ENCODE data around the gene ARPP21. TPM values are rescaled to one million over a fixed set of nuclear protein-coding genes. Genes with fewer than 3 reads are reported as not detected.

ARPP21 gene
- total RNA-seq, 1 donor from 2014 or later = not detected

GRCh38 chr3:35707904-35708303, 68.6 kb downstream of the ARPP21 start:
- TF ChIP-seq CTCF (IDR thresholded peaks at IDR 0.05; ENCODE audit: unreplicated experiment) = no peak
- Mint-ChIP-seq H3K36me3 (ENCODE audit: insufficient read depth) (no peaks in the 10 kb centered on the region), H3K27me3 (peaks cover 6% of the 10 kb centered on the region), H3K4me3 (ENCODE audit: low read depth) (no peak overlapping the region), H3K9me3 (ENCODE audit: low read depth) (no peaks in the 10 kb centered on the region), H3K4me1 (ENCODE audit: low read depth) (peaks cover 10% of the 10 kb centered on the region), H3K27ac (no peak overlapping the region)
- DNase-seq (ENCODE audit: low spot score, unreplicated experiment) = no peak

GRCh38 chr3:35708394-35709271, 69.3 kb downstream of the ARPP21 start:
- TF ChIP-seq CTCF (IDR thresholded peaks at IDR 0.05; ENCODE audit: unreplicated experiment) = no peak
- H3K27ac Mint-ChIP-seq = no peak overlapping the region
- peaks cover 10% of the 10 kb centered on the region for H3K4me1 Mint-ChIP-seq (ENCODE audit: low read depth)
- H3K4me3 Mint-ChIP-seq (ENCODE audit: low read depth) = no peak overlapping the region
- no peaks in the 10 kb centered on the region for H3K36me3 Mint-ChIP-seq (ENCODE audit: insufficient read depth)
- no peaks in the 10 kb centered on the region for H3K9me3 Mint-ChIP-seq (ENCODE audit: low read depth)
- H3K27me3 Mint-ChIP-seq = peaks cover 6% of the 10 kb centered on the region
- no peak for DNase-seq (ENCODE audit: low spot score, unreplicated experiment)

GRCh38 chr3:35709691-35710090, 70.4 kb downstream of the ARPP21 start:
- H3K36me3 Mint-ChIP-seq (ENCODE audit: insufficient read depth) = no peaks in the 10 kb centered on the region
- DNase-seq (ENCODE audit: low spot score, unreplicated experiment) = no peak
- no peak for TF ChIP-seq CTCF (IDR thresholded peaks at IDR 0.05; ENCODE audit: unreplicated experiment)
- H3K4me3 Mint-ChIP-seq (ENCODE audit: low read depth) = no peak overlapping the region
- H3K27me3 Mint-ChIP-seq = peaks cover 6% of the 10 kb centered on the region
- no peak overlapping the region for H3K27ac Mint-ChIP-seq
- no peaks in the 10 kb centered on the region for H3K9me3 Mint-ChIP-seq (ENCODE audit: low read depth)
- H3K4me1 Mint-ChIP-seq (ENCODE audit: low read depth) = peaks cover 10% of the 10 kb centered on the region

GRCh38 chr3:35710554-35710953, 71.2 kb downstream of the ARPP21 start:
- Mint-ChIP-seq H3K36me3 (ENCODE audit: insufficient read depth) (no peaks in the 10 kb centered on the region), H3K4me1 (ENCODE audit: low read depth) (peaks cover 10% of the 10 kb centered on the region), H3K27me3 (peaks cover 6% of the 10 kb centered on the region), H3K27ac (no peak overlapping the region), H3K4me3 (ENCODE audit: low read depth) (no peak overlapping the region), H3K9me3 (ENCODE audit: low read depth) (no peaks in the 10 kb centered on the region)
- no peak for DNase-seq (ENCODE audit: low spot score, unreplicated experiment)
- TF ChIP-seq CTCF (IDR thresholded peaks at IDR 0.05; ENCODE audit: unreplicated experiment) = no peak

- H3K4me1 Mint-ChIP-seq (ENCODE audit: low read depth) = no peaks in the 10 kb centered on the region
- no peak for DNase-seq (ENCODE audit: low spot score, unreplicated experiment)
- H3K4me3 Mint-ChIP-seq (ENCODE audit: low read depth) = no peak overlapping the region
- no peak for TF ChIP-seq CTCF (IDR thresholded peaks at IDR 0.05; ENCODE audit: unreplicated experiment)
- H3K27ac Mint-ChIP-seq = no peak overlapping the region
- H3K36me3 Mint-ChIP-seq (ENCODE audit: insufficient read depth) = no peaks in the 10 kb centered on the region
- H3K27me3 Mint-ChIP-seq = peaks cover 7% of the 10 kb centered on the region
- no peaks in the 10 kb centered on the region for H3K9me3 Mint-ChIP-seq (ENCODE audit: low read depth)
Observed at GRCh38 chr3:35718921-35719320, 79.6 kb downstream of the ARPP21 start.

All from progenitor cell of endocrine pancreas (in vitro differentiated cells).